ENCODE measurements around the gene GSTM2.
A peak's percentile ranks its signal among the peaks of the same experiment; 100 is the strongest.
"Not testable (repeated sequence)": the region's sequence is repeated elsewhere in the genome, so short reads cannot be mapped to it uniquely, and the experiment has no call there.

Gene GSTM2

GRCh38 chr1:109664671-109665070 lies 3.2 kb upstream of the GSTM2 start:
- no peak overlapping the region for H3K4me3 ChIP-seq (replicated peaks in 1 of 2; ENCODE audit: low read depth in 2 of 2, low read length in 2 of 2)
- TF ChIP-seq, protein P1, sequence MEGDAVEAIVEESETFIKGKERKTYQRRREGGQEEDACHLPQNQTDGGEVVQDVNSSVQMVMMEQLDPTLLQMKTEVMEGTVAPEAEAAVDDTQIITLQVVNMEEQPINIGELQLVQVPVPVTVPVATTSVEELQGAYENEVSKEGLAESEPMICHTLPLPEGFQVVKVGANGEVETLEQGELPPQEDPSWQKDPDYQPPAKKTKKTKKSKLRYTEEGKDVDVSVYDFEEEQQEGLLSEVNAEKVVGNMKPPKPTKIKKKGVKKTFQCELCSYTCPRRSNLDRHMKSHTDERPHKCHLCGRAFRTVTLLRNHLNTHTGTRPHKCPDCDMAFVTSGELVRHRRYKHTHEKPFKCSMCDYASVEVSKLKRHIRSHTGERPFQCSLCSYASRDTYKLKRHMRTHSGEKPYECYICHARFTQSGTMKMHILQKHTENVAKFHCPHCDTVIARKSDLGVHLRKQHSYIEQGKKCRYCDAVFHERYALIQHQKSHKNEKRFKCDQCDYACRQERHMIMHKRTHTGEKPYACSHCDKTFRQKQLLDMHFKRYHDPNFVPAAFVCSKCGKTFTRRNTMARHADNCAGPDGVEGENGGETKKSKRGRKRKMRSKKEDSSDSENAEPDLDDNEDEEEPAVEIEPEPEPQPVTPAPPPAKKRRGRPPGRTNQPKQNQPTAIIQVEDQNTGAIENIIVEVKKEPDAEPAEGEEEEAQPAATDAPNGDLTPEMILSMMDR (IDR thresholded peaks at IDR 0.05; ENCODE audit: low read depth, low read length), result no peak
- no peak for DNase-seq (ENCODE audit: low read depth in 2 of 2)

- peak overlapping the region; percentile 56 to 57 for H3K4me3 ChIP-seq (replicated peaks in 1 of 2; ENCODE audit: low read depth in 2 of 2, low read length in 2 of 2)
These were observed 392 bp downstream of the GSTM2 start for GRCh38 chr1:109668123-109668775.

DNA sequence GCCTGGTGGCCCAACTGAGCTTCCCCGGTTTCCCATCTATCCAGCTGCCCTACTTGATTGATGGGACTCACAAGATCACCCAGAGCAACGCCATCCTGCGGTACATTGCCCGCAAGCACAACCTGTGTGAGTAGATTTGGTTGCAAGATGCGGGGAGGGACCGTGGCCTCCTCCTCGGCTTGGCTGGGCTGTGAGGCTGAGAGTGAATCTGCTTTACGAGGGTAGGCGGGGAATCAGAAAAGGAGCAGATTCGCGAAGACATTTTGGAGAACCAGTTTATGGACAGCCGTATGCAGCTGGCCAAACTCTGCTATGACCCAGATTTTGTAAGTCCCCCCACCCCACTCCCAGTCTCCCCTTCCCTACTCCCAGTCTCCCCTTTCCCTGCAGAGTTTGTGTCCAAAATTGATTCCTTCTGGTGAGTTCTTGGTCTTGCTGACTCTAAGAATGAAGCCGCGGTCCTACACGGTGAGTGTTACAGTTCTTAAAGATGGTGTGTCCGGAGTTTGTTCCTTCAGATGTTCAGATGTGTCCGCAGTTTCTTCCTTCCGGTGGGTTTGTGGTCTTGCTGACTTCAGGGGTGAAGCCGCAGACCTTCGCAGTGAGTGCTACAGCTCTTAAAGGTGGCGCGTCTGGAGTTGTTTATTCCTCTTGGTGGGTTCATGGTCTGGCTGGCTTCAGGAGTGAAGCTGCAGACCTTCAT lies 1.5 kb downstream of the GSTM2 start:
- TF ChIP-seq, protein P1 (IDR thresholded peaks at IDR 0.05; ENCODE audit: low read depth, low read length), result no peak
- DNase-seq (ENCODE audit: low read depth in 2 of 2), result no peak
- H3K4me3 ChIP-seq (replicated peaks in 1 of 2; ENCODE audit: low read depth in 2 of 2, low read length in 2 of 2), result no peak overlapping the region

More at GRCh38 chr1:109668123-109668775, 392 bp downstream of the GSTM2 start:
- TF ChIP-seq, protein P1 (IDR thresholded peaks at IDR 0.05; ENCODE audit: low read depth, low read length), result no peak
- no peak for DNase-seq (ENCODE audit: low read depth in 2 of 2)

DNA sequence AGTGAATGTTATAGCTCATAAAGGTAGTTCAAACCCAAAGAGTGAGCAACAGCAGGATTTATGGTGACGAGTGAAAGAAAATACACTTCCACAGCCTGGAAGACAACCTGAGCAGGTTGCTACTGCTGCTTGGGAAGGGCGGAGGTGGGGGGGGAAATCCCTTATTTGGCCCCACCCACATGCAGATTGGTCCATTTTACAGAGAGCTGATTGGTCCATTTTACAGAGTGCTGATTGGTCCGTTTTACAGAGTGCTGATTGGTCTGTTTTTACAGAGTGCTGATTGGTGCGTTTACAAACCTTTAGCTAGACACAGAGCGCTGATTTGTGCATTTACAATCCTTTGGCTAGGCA lies 2.1 kb downstream of the GSTM2 start:
- H3K4me3 ChIP-seq (replicated peaks in 1 of 2; ENCODE audit: low read depth in 2 of 2, low read length in 2 of 2); DNase-seq (ENCODE audit: low read depth in 2 of 2): not testable (repeated sequence)

DNA sequence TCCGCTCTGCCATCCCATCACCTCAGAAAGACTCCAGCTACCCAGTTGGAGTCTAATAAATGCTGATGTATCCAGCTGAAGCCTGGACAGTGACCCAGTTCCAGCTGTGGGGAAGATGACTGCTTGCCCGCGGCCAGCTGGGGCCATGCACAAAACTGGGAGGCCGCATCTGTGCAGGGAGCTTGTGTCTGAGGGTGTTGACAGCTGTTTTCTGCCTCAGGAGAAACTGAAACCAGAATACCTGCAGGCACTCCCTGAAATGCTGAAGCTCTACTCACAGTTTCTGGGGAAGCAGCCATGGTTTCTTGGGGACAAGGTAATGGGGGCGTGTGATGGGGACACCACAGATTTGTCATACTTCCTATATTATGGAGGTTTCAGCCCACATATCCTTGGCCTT lies 3.2 kb downstream of the GSTM2 start:
- TF ChIP-seq, protein P1 (IDR thresholded peaks at IDR 0.05; ENCODE audit: low read depth, low read length), result no peak
- DNase-seq (ENCODE audit: low read depth in 2 of 2), result no peak

DNA sequence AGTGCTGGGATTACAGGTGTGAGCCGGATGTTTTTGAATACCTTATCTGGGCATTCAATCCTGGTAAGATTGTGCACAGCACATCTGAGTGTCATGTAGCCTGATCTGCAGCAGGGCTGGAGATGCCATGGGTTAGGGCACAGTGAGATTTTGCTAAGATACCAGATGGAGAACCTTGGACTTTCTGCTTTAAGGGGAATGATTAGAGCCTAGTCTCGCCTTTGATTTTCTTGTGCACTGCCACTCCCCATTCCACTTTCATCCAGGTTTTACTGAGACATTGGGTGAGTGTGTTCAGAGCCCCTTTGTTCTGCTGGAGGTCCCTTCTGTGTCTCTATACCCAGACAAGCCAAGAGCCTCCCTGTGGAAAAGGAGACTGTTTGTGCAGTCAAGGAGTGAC lies 6.0 kb downstream of the GSTM2 start:
- not testable (repeated sequence) for H3K4me3 ChIP-seq (replicated peaks in 1 of 2; ENCODE audit: low read depth in 2 of 2, low read length in 2 of 2); DNase-seq (ENCODE audit: low read depth in 2 of 2)

More for the DNA sequence above, 3.2 kb downstream of the GSTM2 start:
- no peak overlapping the region for H3K4me3 ChIP-seq (replicated peaks in 1 of 2; ENCODE audit: low read depth in 2 of 2, low read length in 2 of 2)

DNA sequence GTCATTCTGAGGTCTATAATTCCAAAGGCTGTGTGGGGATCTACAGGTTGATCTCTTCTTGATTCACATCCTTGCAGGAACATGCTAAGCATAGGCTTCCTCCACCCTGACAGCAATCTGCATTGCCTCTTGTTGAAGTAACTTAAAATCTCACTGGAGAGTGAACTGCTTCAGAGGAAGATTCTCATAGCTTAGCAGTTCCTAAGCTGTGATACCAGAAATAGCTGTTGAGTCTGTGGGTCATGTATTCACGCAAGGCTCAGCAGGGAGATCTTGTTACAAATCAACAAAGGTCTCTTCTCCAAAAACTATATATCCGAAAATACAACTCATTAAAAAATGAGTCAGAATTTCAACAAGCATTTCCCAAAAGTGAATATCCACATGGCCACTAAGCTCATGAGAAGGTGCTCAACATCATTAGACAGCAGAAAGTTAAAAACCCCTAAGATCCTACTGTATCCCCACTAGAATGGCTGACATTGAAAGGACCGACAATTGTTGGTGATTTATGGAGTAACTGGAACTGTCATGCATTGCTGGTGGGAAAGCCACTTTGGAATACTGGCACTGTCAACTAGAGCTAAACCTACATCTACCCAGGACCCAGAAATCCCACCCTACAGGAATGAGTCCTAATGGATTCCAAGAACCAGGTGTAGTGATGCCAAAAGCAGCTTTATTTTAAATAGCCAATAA lies 9.0 kb downstream of the GSTM2 start:
- not testable (repeated sequence) for DNase-seq (ENCODE audit: low read depth in 2 of 2); H3K4me3 ChIP-seq (replicated peaks in 1 of 2; ENCODE audit: low read depth in 2 of 2, low read length in 2 of 2)

DNA sequence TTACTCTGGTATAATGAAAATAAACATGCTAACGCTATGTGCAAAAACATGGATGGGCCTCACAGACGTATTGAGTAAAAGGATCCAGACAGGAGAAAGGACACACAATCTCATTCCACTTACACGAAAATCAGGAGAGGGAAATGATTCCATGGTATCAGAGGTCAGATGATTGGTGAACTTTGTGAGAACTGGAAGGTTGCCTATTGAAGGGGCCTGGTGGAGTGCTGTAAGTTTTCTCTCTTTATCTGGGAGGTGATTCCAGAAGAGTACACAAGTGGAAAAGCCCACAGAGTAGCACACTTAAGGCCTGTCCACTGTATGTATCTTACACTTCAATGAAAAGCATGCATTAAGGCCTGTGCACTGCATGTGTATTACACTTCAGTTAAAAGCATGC lies 9.6 kb downstream of the GSTM2 start:
- TF ChIP-seq, protein P1 (IDR thresholded peaks at IDR 0.05; ENCODE audit: low read depth, low read length), result no peak
- no peak for DNase-seq (ENCODE audit: low read depth in 2 of 2)
- no peak overlapping the region for H3K4me3 ChIP-seq (replicated peaks in 1 of 2; ENCODE audit: low read depth in 2 of 2, low read length in 2 of 2)

GRCh38 chr1:109678637-109679036 lies 10.8 kb downstream of the GSTM2 start:
- H3K4me3 ChIP-seq (replicated peaks in 1 of 2; ENCODE audit: low read depth in 2 of 2, low read length in 2 of 2); DNase-seq (ENCODE audit: low read depth in 2 of 2): not testable (repeated sequence)

- not testable (repeated sequence) for H3K4me3 ChIP-seq (replicated peaks in 1 of 2; ENCODE audit: low read depth in 2 of 2, low read length in 2 of 2); DNase-seq (ENCODE audit: low read depth in 2 of 2)
These were observed 16.9 kb downstream of the GSTM2 start for GRCh38 chr1:109684777-109685176.

GRCh38 chr1:109685399-109685798 lies 17.5 kb downstream of the GSTM2 start:
- DNase-seq (ENCODE audit: low read depth in 2 of 2), result not testable (repeated sequence)

GRCh38 chr1:109685890-109686289 lies 18.0 kb downstream of the GSTM2 start:
- DNase-seq (ENCODE audit: low read depth in 2 of 2); H3K4me3 ChIP-seq (replicated peaks in 1 of 2; ENCODE audit: low read depth in 2 of 2, low read length in 2 of 2): not testable (repeated sequence)

More at GRCh38 chr1:109685399-109685798, 17.5 kb downstream of the GSTM2 start:
- H3K4me3 ChIP-seq (replicated peaks in 1 of 2; ENCODE audit: low read depth in 2 of 2, low read length in 2 of 2), result not testable (repeated sequence)
